Upper lobe of right lung (tissue), 1 donor: ENCODE measurements around the gene DNA2. TPM values are rescaled to one million over a fixed set of nuclear protein-coding genes. Genes with fewer than 3 reads are reported as not detected.
"Not testable (repeated sequence)": the region's sequence is repeated elsewhere in the genome, so short reads cannot be mapped to it uniquely, and the experiment has no call there.

Source experiments
- ATAC-seq: fragments of 200-7000 bp; cut with Tn5 transposase; one replicate; pipeline ENCODE4 v1.9.1; 2020; ENCODE audit warnings: mild to moderate bottlenecking, moderate library complexity
- DNase-seq: peaks from one replicate; pipeline ENCODE4 v3.0.0-alpha.2; 2020
- H3K27ac ChIP-seq: fragments of 200-600 bp; one replicate; pipeline ENCODE4 v1.8.0; 2022
- H3K27me3 ChIP-seq: fragments of 200-600 bp; one replicate; pipeline ENCODE4 v1.8.0; 2022; ENCODE audit warnings: mild to moderate bottlenecking
- H3K36me3 ChIP-seq: fragments of 200-600 bp; one replicate; pipeline ENCODE4 v1.8.0; 2022
- H3K4me1 ChIP-seq: fragments of 200-600 bp; one replicate; pipeline ENCODE4 v1.8.0; 2022
- H3K4me3 ChIP-seq: fragments of 200-600 bp; one replicate; pipeline ENCODE4 v1.8.0; 2022; ENCODE audit warnings: mild to moderate bottlenecking
- H3K9me3 ChIP-seq: fragments of 200-600 bp; one replicate; pipeline ENCODE4 v1.8.0; 2022
- CTCF ChIP-seq: fragments of 200-600 bp; IDR thresholded peaks from one replicate; pipeline ENCODE4 v1.8.0; 2022; ENCODE audit warnings: antibody characterized with exemption
- intact Hi-C: fragments of 100-400 bp; cut with DNase I; formaldehyde crosslinking; loops from one replicate; pipeline ENCODE4 v1.11.0; 2022
- total RNA-seq: library from RNA; stranded (reverse); fragmentation: NEBNext Ultra II Directional; extraction: Animal tissue kit (Norgen Biotek cat#: 25700); gene quantifications from one replicate; pipeline ENCODE4 v1.2.1, GENCODE V29; 2021
- donor health status: DM: no; HTN: yes; CAD: no; lungs with severe emphysema.

DNA2 gene
- total RNA-seq, 1 donor from 2014 or later = 5.2 TPM

DNA sequence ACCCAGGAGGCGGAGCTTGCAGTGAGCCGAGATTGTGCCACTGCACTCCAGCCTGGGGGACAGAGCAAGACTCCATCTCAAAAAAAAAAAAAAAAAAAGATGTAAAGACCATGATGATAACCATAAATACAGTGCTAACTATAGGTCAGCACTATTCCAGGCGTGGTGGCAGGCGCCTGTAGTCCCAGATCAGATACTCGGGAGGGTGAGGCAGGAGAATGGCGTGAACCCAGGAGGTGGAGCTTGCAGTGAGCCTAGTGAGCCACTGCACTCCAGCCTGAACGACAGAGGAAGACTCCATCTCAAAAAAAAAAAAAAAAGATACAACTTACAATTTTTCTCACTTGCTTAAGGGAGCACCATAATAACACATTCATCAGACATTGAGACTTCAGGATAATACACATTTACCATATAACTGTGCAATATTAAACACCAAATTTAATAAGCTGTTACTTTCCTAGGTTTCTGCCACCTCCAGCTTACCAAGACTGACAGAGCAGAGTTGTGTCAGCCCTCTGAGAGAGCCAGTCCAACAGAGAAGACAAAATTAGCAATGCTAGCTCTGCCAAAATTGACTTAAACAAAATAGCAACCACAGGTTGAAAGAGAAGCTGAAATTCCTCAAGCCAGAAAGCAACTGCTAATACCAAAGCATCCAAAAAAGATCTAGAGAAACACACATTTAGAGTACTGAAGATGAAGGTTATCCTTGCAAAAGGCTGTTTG is 8.2 kb downstream of the DNA2 start:
- Histone ChIP-seq H3K4me3 (no peak overlapping the region), H3K27ac (no peak overlapping the region), H3K36me3 (no peaks in the 10 kb centered on the region), H3K27me3 (no peaks in the 10 kb centered on the region), H3K9me3 (no peaks in the 10 kb centered on the region), H3K4me1 (no peaks in the 10 kb centered on the region)
- TF ChIP-seq CTCF = no peak
- ATAC-seq (no peak), DNase-seq (no peak)
- intact Hi-C loops = no loop called here

GRCh38 chr10:68462536-68462935 is 9.2 kb downstream of the DNA2 start:
- H3K4me1 ChIP-seq = no peaks in the 10 kb centered on the region
- intact Hi-C loops = no loop called here
- H3K4me3 ChIP-seq = no peak overlapping the region
- H3K36me3 ChIP-seq = no peaks in the 10 kb centered on the region
- DNase-seq (no peak), ATAC-seq (no peak)
- no peaks in the 10 kb centered on the region for H3K9me3 ChIP-seq
- no peak for TF ChIP-seq CTCF
- H3K27ac ChIP-seq = no peak overlapping the region
- no peaks in the 10 kb centered on the region for H3K27me3 ChIP-seq

DNA sequence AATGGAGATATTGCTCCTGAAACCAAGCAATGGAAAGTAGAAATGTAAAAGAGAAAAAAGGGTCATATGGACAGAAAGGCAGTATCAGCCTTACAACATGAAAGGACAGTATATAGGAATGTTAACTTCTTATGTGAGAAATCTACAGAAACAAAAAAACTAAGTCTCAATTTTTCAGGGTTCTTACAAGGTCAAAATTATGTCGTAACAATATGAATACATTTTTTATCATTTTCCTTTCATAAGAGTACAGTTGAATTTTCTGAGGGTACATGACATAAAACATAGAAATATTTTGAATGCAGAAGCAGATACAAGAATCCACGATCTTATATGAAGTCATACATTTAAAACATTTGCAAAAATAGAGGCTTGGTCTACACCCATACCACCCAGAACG is 10.7 kb downstream of the DNA2 start:
- DNase-seq (no peak), ATAC-seq (no peak)
- Histone ChIP-seq H3K27me3 (no peaks in the 10 kb centered on the region), H3K9me3 (no peaks in the 10 kb centered on the region), H3K4me3 (no peak overlapping the region), H3K4me1 (no peaks in the 10 kb centered on the region), H3K36me3 (no peaks in the 10 kb centered on the region), H3K27ac (no peak overlapping the region)
- TF ChIP-seq CTCF = no peak
- intact Hi-C loops = no loop called here

GRCh38 chr10:68449698-68450097 is 22.1 kb downstream of the DNA2 start:
- DNase-seq, H3K36me3 ChIP-seq, H3K27ac ChIP-seq, H3K9me3 ChIP-seq, H3K4me1 ChIP-seq, H3K27me3 ChIP-seq, intact Hi-C loops, ATAC-seq, H3K4me3 ChIP-seq: not testable (repeated sequence)

DNA sequence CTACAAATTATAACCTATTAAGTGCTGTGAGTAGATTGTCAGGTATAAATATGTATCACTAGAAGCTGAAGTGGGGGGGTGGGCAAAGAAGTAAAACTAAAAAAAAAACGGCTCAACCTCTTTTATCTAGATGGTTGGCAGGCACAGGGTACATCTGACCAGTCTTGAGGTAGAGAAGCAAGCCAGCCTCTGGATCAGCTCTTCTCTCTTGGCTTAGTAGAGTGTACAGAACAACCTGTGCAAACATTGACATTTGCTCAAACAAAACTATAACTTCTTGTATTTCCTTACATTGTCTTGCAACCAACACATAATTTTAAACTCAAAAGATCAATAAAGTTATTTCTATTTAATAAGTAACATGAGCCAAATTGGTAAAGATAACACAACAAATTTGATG is 25.6 kb downstream of the DNA2 start:
- Histone ChIP-seq H3K4me1 (no peaks in the 10 kb centered on the region), H3K4me3 (no peak overlapping the region), H3K27ac (no peak overlapping the region), H3K9me3 (no peaks in the 10 kb centered on the region), H3K36me3 (no peaks in the 10 kb centered on the region), H3K27me3 (no peaks in the 10 kb centered on the region)
- DNase-seq (no peak), ATAC-seq (no peak)
- TF ChIP-seq CTCF = no peak
- intact Hi-C loops = no loop called here

DNA sequence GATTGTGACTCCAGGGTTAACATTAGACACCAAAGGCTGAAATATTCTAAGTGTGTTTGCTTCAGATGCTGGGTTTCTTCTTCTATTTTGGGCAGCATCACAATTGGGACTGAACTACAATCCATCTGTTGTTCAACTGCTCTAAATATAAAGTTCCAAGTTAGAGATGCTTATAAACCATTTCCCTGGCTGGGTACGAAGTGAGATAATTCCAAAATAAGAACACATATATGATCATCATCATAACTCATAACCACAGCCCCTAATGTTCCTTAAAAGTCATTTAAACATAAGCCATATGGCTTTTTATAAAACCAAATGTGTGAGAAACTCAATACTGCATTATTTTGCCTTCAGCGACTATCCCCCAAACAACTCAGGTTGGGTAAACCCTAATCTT is 28.8 kb downstream of the DNA2 start:
- H3K4me3 ChIP-seq = no peak overlapping the region
- intact Hi-C loops = no loop called here
- no peak for DNase-seq
- no peaks in the 10 kb centered on the region for H3K4me1 ChIP-seq
- TF ChIP-seq CTCF = no peak
- no peak overlapping the region for H3K27ac ChIP-seq
- no peaks in the 10 kb centered on the region for H3K27me3 ChIP-seq
- ATAC-seq = no peak
- H3K9me3 ChIP-seq = no peaks in the 10 kb centered on the region
- no peaks in the 10 kb centered on the region for H3K36me3 ChIP-seq
